Skin of body (tissue), 2 donors: ENCODE data around the gene RUNDC1. TPM values are rescaled to one million over a fixed set of nuclear protein-coding genes. Genes with fewer than 3 reads are reported as not detected.
"Not testable (repeated sequence)": the region's sequence is repeated elsewhere in the genome, so short reads cannot be mapped to it uniquely, and the experiment has no call there.

Experiments
- DNase-seq: peaks from one replicate; lab custom pipeline; 2025; lab: John Stamatoyannopoulos, UW
- total RNA-seq: library from RNA; depleted of rRNA; stranded (reverse); fragments of >200 nt; gene quantifications from one replicate; pipeline ENCODE4 v1.2.3, GENCODE V29; 2014

The RUNDC1 gene
- total RNA-seq: 7.1 TPM

GRCh38 chr17:42980274-42980765 lies at the start of gene RUNDC1:
RUNDC1 (plus strand) TSS chr17:42980565; CDS start chr17:42980577, 12 bp downstream.
- peak; percentile 65 for DNase-seq

GRCh38 chr17:42937712-42938596 lies 42.4 kb upstream of the RUNDC1 start:
- DNase-seq: peak; percentile 21

GRCh38 chr17:42944211-42944610 lies 36.2 kb upstream of the RUNDC1 start:
- DNase-seq: no peak

- no peak for DNase-seq
These were observed 33.6 kb upstream of the RUNDC1 start for GRCh38 chr17:42946812-42947211.

DNA sequence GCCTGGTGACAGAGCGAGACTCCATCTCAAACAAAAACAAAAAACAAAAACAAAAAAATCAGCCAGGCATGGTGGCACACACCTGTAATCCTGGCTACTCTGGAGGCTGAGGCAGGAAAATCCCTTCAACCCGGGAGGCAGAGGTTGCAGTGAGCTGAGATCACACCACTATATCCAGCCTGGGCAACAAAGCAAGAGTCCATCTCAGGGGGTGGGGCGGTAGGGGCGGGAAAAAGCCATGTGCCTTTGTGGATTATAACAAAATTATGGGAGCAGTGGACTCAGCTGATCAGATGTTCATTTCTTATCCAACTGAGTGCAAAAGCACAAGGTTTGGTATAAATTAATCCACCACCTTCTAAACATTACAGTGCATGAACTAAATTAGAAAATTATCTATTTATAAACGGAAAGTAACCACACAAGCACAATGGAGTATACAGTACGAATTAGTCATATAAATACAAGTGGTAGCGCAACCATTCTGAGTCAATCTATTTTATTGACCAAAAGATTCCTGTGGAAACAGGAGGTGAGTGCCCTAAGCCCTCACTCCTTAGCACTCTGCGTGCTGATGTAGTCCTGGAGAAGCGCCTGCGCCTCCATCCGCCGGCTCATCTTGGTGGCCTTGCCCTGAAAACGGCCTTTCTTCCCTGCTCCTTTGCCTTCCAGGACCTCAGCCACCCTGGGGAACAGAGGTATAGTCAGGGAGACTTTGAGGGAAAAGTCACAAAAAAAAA lies 30.2 kb upstream of the RUNDC1 start:
- no peak for DNase-seq

GRCh38 chr17:42953669-42954068 lies 26.7 kb upstream of the RUNDC1 start:
- no peak for DNase-seq

DNA sequence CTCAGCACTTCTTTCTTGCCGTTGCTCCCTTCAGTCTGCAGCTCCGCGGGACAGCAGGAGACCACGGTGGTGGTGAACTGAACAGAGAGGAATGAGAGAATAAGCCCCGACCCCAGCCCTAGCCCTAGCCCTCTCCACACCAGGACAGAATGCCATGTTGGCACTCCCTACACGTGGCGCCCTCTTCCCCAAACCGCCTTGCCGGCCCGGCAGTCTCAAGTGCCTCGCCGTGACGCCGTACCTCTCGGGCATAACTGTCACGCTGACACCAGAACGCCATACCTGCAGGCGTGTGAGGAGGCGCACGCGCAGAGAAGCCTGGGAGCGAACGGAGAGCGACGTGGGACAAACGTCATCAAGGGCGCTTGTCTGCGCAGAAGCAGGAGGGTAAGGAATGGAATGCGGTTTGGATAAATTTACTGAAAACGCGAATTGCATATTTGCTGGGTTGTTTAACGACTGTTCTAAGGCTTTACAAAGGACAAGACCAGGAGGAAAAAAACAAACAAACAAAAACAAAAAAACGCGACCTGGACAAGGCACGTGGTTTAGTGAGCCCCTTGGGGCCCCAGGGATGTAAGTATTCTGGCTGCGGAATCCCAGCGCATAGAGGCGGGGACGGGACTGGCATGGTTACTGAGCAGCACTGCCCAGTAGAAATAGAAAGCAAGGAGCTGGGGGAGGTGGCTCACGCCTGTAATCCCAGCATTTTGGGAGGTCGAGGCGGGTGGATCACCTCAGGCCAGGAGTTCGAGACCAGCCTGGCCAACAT lies 16.0 kb upstream of the RUNDC1 start, which contains the start of gene AARSD1:
AARSD1 (minus strand) TSS at position 294 of the 772 bp plus-strand sequence; CDS start at position 280, 14 bp downstream.
- peak; percentile 93 for DNase-seq

DNA sequence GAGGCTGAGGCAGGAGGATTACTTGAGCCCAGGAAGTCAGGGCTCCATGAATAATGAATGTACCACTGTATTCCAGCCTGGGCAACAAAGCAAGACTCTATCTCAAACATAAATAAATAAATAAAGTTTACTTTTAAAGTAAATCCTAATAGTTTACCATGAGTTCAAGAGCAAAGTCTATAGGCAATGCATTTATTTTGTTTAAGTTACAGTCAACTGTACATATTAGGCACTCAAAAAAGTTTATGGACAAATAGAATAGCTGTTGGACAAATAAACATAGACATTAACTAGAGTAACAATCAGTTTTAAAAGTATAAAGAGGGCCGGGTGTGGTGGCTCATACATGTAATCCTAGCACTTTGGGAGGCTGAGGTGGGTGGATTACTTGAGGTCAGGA lies 12.4 kb upstream of the RUNDC1 start:
- no peak for DNase-seq

DNA sequence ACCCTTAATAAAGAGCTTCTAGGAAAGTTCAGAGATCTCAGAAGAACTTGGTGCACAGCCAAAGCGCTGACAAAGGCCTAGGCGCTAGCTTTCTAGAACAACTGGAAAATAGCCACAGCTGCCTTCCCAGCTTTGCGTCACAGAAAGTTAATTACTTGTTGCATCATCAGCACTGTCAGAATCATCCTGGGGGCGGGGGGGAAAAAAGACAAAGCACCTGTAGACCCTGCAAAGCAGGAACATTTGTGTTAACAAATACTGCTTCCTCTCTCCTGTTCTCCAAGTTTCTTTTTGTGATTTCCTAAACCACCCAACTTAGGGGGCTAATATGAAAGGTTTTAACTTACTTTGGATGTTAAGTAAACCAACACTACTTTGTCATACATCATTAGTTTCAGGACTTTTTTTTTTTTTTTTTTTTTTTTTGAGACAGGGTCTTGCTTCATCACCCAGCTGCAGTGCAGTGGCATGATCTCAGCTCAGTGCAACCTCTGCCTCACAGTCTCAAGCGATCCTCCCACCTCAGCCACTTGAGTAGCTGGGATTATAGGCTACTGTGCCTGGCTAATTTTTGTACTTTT lies 11.3 kb upstream of the RUNDC1 start:
- no peak for DNase-seq

GRCh38 chr17:42971589-42971988 lies 8.8 kb upstream of the RUNDC1 start:
- no peak for DNase-seq

GRCh38 chr17:42973323-42973722 lies 7.0 kb upstream of the RUNDC1 start:
- DNase-seq: not testable (repeated sequence)

- DNase-seq: no peak
These were observed 5.1 kb upstream of the RUNDC1 start for GRCh38 chr17:42975265-42975664.

GRCh38 chr17:42975701-42976100 lies 4.7 kb upstream of the RUNDC1 start:
- not testable (repeated sequence) for DNase-seq

- DNase-seq: no peak
These were observed 673 bp upstream of the RUNDC1 start, which contains the start of gene PTGES3L for GRCh38 chr17:42979511-42980273. PTGES3L (minus strand) TSS chr17:42980080; CDS start chr17:42980053, 27 bp downstream.

DNA sequence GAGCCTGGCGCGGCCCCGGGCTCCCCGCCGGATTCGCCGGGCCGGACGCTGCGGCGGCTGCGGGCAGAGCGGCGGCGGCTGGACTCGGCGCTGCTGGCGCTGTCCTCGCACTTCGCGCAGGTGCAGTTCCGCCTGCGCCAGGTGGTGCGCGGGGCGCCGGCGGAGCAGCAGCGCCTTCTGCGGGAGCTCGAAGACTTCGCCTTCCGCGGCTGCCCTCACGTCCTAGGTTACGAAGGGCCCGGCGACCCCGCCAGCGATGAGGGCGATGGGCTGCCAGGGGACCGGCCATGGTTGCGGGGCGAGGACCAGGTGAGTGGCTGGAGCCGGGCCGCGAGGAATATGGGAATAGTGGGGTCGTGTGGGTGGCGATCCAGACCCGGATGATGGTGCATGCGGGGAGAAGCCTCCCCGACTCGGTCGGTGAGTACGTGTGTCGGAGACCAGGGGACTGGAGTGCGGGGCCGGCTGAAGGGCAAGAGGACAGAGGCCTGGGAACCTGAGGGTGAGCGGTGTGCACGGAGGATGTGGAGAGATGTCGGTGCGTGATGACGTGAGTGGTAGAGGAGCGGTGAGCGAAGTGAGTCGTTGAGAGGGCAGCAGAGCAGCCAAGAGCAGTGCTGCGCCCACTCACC lies 517 bp downstream of the RUNDC1 start:
- no peak for DNase-seq

GRCh38 chr17:42982266-42982665 lies 1.9 kb downstream of the RUNDC1 start:
- DNase-seq: no peak

GRCh38 chr17:42985225-42985624 lies 4.9 kb downstream of the RUNDC1 start:
- DNase-seq: no peak

- DNase-seq: no peak
These were observed 8.8 kb downstream of the RUNDC1 start for GRCh38 chr17:42989141-42989540.
